HFF-Myc (cell line): ENCODE data around the gene SERINC2.

Experiments
- DNase-seq: peaks from one replicate; pipeline ENCODE4 v3.0.0-alpha.2; 2011; ENCODE audit warnings: low read depth; ENCODE audit errors: extremely low read depth
- H3K4me3 ChIP-seq: replicated peaks from 2 replicates; pipeline ENCODE4 v1.5.1; 2011; ENCODE audit warnings: low read depth, mild to moderate bottlenecking, control low read depth, low read length
- CTCF ChIP-seq: IDR thresholded peaks from 2 replicates; pipeline ENCODE4 v1.5.1; 2012; ENCODE audit warnings: mild to moderate bottlenecking, low read depth, low read length, control low read depth; ENCODE audit errors: missing control alignments

The SERINC2 gene

GRCh38 chr1:31405578-31406245, 7.3 kb upstream of the SERINC2 start:
- no peak for TF ChIP-seq CTCF
- no peak overlapping the region for H3K4me3 ChIP-seq
- no peak for DNase-seq

GRCh38 chr1:31407029-31407626, 5.9 kb upstream of the SERINC2 start:
- TF ChIP-seq CTCF, result no peak
- no peak for DNase-seq
- no peak overlapping the region for H3K4me3 ChIP-seq

GRCh38 chr1:31408788-31409318, 4.2 kb upstream of the SERINC2 start:
- no peak for TF ChIP-seq CTCF
- DNase-seq, result no peak
- H3K4me3 ChIP-seq, result no peak overlapping the region

- no peak overlapping the region for H3K4me3 ChIP-seq
- TF ChIP-seq CTCF, result no peak
- DNase-seq, result no peak
These were observed 2.8 kb upstream of the SERINC2 start for GRCh38 chr1:31409946-31410858.

- DNase-seq, result no peak
- TF ChIP-seq CTCF, result no peak
- H3K4me3 ChIP-seq, result no peak overlapping the region
These were observed 2.1 kb upstream of the SERINC2 start for GRCh38 chr1:31410871-31411270.

- no peak for DNase-seq
- H3K4me3 ChIP-seq, result no peak overlapping the region
- no peak for TF ChIP-seq CTCF
These were observed 808 bp upstream of the SERINC2 start for GRCh38 chr1:31412205-31412604.
